GM18951 (cell line): Measurements from ENCODE around the gene UBR2.
"Not testable (repeated sequence)": the region's sequence is repeated elsewhere in the genome, so short reads cannot be mapped to it uniquely, and the experiment has no call there.

Experiments used
- POLR2A ChIP-seq: IDR thresholded peaks from 4 replicates; pipeline ENCODE4 v1.6.1; 2011; ENCODE audit warnings: mild to moderate bottlenecking; ENCODE audit not compliant: insufficient read length, insufficient read depth; ENCODE audit errors: extremely low read depth
- in situ Hi-C: fragments of 300-500 bp; cut with MboI; formaldehyde crosslinking; loops from one replicate; pipeline ENCODE4 v1.12.0; 2022; ENCODE audit warnings: low sequenced_read_pairs, mixed read lengths, inconsistent platforms; ENCODE audit not compliant: unreplicated experiment

The UBR2 gene

GRCh38 chr6:42727087-42727611, 163.3 kb downstream of the UBR2 start:
- no peak for TF ChIP-seq POLR2A
- in situ Hi-C loops: no loop called here

- in situ Hi-C loops: no loop called here
- no peak for TF ChIP-seq POLR2A
Observed at GRCh38 chr6:42727627-42728026, 163.8 kb downstream of the UBR2 start.

GRCh38 chr6:42729731-42730130, 165.9 kb downstream of the UBR2 start:
- in situ Hi-C loops: no loop called here
- no peak for TF ChIP-seq POLR2A

GRCh38 chr6:42733867-42734481, 170.1 kb downstream of the UBR2 start:
- in situ Hi-C loops: not testable (repeated sequence)

- TF ChIP-seq POLR2A: no peak
- in situ Hi-C loops: no loop called here
Observed at GRCh38 chr6:42735976-42736375, 172.1 kb downstream of the UBR2 start.

GRCh38 chr6:42740725-42741124, 176.9 kb downstream of the UBR2 start:
- no peak for TF ChIP-seq POLR2A
- in situ Hi-C loops: no loop called here

GRCh38 chr6:42742116-42742894, 178.5 kb downstream of the UBR2 start:
- in situ Hi-C loops: no loop called here
- no peak for TF ChIP-seq POLR2A
